Left forelimb (tissue), 1 donor: ENCODE data around the gene RYR2.

ENCODE experiments used
- DNase-seq: peaks from one replicate; pipeline ENCODE4 v3.0.0-alpha.2; 2018; ENCODE audit warnings: low spot score

The RYR2 gene

DNA sequence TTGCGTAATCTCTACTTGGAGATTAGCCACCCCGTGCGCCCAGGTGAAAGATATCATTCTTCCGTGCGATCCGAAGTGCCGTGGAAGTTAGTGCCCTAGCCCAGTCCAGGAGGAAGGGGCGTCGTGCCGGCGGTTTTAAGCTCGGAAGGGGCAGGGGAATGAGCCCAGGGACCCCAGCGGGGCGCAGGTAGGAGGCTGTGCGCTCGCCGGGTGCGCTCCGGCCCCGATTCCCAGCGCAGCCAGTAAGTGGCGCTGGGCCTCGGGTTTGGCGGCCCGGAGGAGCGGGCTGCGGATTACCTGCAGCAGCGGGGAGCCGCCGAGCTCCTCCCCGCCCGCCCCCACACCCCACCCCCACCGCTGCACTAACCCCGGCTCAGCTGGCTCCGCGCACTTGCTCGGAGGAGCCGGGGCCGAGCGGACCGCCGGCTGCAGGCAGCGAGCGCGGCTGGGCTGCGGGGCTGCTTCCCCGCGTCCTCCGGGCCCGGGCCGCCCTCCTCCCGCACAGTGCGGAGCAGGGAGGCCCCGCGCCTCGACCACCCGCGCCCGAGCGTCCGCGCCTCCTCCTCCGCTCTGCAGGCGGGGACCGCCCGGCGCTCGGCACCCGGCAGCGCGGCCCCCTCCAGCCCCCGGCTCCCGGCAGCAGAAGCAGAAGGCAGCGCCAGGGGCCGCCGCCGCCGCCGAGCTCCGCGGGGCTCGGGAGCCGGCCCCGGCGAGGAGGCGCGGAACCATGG, at the start of gene RYR2:
RYR2 (plus strand) TSS at position 390 of the 731 bp plus-strand sequence; CDS start at position 728, 338 bp downstream.
- DNase-seq, result peak; percentile 72

DNA sequence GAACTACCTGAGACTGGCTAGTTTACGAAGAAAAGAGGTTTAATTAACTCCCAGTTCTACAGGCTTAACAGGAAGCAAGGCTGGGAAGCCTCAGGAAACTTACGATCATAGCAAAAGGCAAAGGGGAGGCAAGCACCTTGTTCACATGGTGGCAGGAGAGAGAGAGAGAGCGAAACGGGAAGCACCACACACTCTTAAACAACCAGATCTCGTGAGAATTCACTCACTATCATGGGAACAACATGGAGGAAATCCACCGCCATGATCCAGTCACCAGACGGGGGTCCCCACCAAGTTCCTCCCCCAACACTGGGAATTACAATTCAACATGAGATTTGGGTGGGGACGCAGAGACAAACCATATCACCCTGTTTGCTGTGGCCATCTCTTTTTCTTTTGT, 49.5 kb upstream of the RYR2 start:
- no peak for DNase-seq

DNA sequence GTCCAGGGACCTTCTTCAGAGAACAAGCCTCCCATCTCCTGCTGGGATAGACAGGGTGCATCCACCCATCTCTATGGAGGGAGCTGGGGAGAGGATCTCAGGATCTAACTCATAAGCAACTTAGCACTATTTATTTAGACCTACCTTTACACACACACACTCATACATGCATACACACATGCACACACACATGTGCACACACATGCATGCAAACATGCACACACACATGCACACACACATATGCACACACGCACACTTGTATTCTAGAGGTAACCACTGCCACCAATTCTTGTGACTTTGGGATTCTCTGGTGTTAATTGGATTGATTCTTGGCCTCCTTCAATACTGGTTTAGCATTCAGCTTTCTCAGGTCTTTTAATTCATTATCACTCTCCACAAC, 47.5 kb upstream of the RYR2 start:
- no peak for DNase-seq

DNA sequence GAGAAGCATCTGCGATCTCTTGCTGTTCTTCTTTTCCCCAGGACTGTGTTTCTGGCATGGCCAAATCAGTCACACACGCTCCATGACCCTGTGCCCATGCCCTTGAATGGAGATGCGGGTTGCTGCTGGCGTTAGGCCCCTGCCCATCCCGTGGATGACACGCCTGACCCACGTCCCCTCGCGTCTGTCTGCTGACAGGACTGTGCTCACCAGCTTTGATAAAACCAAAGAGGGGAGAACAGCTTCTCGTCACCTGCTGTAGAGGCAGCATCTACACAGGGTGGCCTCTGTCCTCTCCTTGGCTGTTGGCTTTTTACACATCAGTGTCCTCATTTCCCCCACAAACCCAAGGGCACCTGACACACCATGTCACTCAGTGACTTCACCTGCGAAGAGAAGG, 44.6 kb upstream of the RYR2 start:
- no peak for DNase-seq

DNA sequence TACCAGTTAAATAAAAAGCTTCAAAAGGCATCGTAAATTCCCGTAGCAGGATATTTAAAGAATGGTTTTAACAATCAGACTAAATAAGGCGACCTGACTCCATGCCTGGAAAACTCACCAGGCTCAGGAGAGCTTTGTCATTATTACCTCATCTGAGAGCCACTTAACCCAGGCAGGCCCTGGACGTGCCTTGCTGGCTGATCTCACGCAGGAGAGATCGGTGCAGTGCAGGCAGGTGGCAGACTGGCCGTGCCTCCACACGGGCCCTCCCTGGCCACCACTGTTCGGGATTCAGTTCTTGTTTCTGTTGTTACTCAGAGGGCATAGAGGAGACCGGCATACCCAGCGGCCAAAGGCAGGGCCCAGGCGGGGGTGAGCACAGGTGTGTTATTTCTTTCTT, 44.1 kb upstream of the RYR2 start:
- no peak for DNase-seq

DNA sequence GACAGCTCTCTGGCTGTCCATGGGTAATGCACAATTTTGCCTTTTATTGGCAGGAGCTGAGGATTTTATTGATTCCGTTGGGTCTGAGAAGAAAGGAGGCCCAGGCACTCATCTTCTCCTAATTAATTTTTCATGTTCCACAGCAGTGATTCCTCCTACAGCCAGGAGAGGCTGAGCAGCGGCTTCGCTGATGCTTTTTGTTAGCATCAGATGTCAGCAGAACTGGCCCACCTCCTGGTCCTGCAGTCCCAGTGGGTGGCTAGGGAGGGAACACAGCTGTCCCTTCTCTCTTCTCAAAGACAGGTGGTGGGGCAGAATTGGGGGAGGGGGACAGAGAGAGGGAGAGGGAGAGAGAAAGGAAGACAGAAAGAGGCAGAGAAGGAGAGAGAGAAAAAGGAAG, 43.4 kb upstream of the RYR2 start:
- DNase-seq, result no peak

DNA sequence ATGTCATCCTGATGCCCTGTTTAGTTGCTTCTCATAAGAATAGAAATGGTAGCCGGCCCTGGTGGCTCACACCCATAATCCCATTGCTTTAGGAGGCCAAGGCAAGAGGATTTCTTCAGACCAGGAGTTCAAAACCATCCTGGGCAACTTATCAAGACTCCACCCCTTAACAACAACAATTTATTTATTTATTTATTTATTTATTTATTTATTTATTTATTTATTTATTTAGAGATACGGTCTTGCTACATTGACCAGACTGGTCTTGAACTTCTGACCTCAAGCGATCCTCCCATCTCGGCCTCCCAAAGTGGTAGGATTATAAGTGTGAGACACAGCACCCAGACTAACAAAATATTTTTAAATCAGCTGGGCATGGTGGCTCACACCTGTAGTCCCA, 41.8 kb upstream of the RYR2 start:
- DNase-seq, result no peak

DNA sequence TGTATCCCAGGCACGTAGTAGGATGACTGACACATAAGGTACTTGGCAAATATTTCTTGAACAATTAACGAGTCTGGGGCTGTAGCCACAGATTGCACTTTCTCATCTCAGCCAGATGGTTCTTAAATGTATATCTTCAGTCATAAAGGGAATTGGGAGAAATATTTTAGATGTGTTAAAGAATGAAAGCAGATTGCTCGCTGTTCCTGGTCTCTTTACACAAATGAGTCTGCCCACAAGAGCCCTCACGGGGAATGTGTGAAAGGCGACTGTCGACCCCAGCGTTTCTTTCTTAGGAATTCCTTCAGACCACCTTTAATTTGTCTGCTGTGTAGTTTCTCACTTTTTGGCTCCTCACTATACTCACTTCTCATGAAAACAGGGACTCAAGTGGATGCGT, 38.5 kb upstream of the RYR2 start:
- no peak for DNase-seq

DNA sequence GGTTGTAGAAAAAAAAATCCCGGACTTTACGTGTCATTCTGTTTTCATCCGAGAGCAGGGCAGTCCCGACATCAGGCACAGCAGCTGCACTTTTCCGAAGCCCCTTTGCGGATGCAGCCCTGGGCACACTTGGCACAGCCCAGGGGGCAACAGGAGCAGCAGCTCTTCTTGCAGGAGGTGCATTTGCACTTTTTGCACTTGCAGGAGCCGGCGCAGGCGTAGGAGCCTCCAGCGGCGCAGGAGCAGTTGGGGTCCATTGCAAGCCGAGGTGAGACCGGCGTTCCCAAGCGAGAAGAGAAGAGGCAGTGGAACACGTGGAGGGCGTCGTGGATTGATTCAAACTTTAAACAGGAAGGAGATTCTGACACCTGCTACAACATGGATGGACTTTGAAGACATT, 37.9 kb upstream of the RYR2 start, which contains the start of gene MT1HL1:
MT1HL1 (minus strand) TSS at position 326 of the 400 bp plus-strand sequence; CDS start at position 257, 69 bp downstream.
- no peak for DNase-seq

DNA sequence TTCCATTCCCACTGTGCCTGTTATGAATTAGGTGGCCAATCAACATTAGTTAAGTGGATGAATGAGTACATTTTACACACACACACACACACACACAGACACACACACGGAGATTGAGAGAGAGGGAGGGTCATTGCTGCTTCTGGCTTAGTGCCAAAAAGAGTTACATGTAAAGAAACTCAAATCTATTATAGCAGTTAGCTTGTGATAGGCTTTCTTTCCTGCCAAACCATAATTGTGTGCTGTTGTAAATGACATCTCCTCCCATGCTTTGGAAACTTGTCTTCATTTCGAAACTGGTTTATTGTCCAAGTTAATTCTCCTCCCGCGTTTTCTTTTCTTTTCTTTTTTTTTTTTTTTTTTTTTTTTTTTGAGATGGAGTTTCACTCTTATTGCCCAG, 36.3 kb upstream of the RYR2 start:
- DNase-seq, result no peak

DNA sequence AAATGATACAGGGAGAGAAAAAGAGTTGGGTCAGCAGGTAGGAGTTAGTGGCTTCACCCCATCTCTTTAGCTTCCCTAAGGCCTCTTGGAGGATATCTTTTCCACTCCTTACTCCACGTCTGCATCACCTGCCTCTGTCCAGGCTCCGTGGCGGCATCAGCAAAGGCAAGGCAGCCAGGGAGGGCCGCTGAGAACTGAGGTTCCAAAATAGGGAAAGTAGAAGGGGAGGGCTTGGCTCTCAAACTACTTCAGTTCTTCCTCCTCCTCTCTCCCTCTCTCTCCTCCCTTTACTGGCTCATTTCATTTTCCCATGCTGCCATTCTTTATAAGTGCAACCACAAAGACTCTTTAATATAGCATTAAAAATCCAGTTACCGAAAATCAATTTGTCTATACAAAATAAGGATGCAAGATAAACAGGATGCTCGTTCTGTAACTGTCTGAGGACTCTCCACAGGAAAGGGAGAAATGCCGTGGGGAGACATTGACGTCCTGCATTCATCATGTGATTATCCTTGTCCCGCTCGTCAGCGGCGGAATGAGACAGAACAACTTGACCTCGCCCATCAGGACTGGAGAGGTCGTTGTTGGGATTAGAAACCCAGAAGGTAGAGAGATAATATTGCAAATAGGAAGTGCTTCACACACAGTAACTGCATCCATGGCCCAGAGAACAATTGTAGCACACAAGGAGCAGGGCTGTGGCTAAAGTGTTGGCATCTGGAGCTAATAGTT, 34.7 kb upstream of the RYR2 start:
- no peak for DNase-seq

DNA sequence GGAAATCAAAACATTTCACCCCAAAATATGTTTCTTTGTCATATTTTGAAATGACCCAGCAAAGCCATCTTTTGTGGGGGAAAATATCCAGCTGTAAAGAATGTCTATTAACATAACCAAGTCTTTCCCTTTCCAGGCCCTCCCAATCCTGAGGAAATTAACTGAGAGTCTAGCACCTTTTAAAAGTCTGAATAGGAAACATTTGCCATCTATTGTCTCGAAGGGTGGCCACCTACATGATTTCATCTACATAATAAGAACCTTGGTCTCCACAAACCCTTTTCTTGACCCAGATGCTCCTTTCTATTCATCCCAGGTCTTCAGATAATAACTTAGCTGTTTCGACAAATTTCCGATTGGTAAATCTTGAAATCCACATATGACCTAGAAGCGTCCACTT, 32.4 kb upstream of the RYR2 start:
- DNase-seq, result no peak

DNA sequence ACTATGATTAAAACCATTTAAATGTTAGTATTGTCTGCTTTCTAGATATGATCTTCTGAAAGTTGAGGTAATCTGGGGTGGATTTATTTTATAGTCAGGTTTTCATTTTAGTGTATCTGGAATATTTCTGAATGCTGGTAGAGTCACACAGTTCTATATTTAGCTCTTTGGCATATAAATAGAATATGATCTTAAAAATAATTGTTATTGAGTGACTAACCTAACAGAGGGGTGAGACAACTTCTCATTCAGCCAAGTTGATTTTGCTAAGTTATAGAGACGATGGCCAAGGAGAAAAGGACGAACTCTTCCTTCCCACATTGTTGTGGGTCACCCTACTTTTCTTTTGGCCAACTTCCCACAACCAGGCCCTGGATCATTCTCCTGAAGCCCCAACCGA, 30.6 kb upstream of the RYR2 start:
- DNase-seq, result no peak

DNA sequence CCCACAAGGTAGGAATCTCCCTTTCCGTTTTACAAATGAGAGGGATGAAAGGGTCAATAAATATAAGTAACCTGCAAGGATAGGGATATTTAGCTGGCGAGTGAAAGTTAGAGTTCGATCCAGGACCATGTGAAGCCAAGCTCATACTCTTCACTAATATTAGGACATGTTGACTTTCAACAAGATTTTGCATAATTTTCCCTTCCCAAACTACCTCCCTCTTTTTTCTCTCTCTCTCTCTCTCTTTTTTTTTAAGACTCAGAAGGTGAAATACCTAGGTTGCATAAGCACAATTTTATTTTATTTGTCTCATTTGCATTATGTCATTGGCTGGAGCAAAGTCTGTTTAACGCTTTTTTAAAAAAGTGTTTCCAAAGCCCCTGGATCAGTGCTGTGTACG, 29.6 kb upstream of the RYR2 start:
- no peak for DNase-seq

DNA sequence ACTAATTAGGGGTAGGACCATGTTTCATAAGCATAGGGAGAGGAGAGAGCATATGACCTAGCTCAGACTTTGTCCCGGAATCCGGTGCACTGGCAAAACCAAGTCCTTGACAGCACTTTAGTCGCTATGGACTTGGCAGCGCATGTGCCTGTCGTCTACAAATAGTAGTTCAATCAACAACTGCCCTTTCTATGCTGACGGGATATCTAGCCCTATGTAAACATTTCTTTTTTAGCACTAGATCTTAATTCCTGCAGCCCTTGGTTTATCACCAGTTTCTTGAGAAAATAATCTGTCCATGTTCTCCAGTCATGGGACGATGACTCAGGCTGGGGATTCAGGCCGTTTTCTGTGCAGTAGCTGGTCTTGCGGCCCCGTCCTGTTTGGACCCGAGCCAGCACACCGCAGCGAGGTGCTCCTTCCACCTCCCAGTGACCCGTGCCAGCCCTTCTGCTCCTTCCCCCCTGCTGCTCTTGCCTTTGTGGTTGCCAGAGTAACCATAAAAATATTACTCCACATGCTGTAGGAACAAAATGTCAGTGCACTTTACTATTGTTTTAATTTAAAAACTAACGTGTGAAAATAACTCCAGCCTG, 29.1 kb upstream of the RYR2 start:
- DNase-seq, result no peak

DNA sequence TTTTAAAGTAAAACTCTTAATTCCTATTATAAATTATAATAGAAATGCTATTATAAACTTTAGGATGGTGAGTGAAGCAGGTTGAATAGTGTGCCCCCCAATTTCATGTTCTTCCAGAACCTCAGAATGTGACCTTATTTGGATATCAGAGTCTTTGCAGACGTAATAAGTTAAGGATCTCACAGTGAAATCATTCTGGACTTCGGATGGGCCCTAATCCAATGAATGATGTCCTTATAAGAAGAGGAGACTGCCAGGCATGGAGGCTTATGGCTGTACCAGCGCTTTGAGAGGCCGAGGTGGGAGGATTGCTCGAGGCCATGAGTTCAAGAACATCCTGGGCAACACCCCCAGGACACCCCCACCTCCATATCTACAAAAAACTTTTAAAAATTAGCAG, 28.4 kb upstream of the RYR2 start:
- no peak for DNase-seq

DNA sequence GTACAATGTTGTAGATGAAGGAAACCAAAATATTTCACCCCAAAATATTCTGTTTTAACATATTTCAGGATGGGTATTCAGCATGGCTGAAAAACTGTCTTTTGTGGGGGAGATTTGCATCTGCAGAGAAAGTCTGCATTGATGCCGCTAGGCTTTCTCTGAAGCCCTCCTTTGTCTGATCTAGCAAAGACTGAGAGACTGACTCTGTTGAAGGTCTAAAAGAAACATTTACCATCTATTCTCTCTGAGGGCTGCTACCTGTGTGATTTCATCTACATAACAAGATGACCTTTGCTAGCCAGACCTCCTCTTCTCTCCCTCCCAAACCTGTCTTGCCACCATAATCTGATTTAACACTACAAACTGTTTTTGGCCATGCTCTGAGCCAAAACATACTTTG, 25.4 kb upstream of the RYR2 start:
- no peak for DNase-seq

DNA sequence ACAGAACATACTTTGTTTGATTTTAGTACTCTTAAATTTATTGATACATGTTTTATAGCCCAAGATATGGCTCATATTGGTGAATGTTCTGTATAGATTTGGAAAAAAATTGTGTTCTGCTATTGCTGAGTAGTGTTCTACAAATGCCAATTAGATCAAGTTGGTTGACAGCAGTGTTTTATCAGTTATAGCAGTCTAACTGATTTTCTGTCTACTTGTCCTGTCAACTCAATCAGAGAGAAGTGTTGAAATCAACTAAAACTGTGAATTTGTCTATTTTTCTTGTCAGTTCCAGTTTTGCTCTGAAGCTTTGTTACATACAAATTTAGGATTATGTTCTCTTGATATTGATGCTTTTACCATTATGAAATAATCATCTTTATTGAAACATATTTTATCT, 23.1 kb upstream of the RYR2 start:
- DNase-seq, result no peak

DNA sequence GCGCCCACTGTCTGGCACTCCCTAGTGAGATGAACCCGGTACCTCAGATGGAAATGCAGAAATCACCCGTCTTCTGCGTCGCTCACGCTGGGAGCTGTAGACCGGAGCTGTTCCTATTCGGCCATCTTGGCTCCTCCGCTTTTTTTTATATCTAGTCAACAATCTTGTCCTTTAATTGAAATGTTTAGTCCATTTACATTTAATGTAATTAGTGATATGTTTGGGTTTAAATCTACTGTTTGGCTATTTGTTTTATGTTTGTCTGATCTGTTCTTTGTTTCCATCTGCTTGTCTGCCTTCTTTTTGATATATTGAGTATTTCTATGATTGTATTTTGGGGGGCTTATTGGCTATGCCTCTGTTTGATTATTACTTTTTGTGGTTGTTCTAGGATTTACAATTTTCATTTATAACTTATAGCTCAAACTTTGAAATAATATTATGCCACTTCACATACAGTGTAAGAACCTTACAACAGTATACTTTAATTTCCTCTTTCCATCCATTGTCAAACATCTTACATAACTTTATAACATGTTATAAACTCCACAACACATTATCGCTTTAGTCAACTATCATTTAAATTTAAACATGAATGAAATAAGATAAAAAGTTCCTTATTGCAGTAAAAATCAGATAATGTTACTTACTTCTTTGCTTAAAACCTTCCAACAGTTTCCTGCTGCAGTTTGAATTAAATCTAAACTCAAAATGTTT, 16.5 kb upstream of the RYR2 start:
- no peak for DNase-seq

DNA sequence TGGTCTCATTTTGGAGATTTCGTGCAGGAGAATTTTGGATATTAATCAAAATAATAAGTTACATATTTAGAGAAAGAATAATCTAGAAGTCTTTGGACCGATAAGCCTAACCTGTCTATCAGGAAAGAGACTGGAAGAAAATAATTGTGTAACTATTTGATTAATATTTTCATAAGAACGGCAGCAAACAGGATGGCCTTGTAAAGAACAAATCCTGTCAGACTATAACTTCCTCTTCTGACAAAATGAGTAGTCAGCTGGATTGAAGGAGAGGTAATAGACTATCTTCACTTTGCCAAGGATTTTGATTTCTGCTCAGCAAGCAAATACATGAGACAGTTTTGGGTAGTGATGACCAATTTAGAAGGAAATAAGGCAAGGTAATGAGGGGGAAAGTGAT, 12.7 kb upstream of the RYR2 start:
- DNase-seq, result no peak

DNA sequence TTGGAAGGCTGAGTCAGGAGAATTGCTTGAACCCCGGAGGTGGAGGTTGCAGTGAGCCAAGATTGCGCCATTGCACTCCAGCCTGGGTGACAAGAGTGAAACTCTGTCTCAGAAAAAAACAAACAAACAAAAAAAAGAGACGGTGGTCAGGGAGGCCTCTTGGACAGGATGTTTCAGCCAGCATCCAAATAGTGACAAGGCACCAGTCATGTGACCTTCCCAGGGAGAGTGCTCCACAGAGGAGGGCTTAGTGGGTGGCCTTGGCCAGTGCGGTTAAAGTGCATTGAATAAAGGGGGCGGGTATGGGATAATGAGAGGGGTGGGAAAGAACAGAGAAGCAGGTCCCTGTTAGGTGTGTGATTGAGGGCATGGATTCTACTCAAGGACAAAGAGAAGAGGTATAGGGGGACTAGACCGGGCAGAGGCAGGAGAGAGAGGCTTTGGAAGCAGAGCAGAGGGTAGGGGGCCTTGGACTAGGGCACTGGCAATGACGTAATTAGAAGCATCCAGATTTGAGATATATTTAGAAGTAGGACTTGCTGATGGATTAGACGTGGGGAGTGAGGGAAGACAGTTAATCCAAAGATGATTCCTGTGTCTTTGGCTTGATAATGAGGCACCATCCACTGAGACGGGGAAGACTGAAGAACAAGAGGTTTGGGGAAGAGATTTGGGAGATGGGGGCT, 12.0 kb upstream of the RYR2 start:
- no peak for DNase-seq

DNA sequence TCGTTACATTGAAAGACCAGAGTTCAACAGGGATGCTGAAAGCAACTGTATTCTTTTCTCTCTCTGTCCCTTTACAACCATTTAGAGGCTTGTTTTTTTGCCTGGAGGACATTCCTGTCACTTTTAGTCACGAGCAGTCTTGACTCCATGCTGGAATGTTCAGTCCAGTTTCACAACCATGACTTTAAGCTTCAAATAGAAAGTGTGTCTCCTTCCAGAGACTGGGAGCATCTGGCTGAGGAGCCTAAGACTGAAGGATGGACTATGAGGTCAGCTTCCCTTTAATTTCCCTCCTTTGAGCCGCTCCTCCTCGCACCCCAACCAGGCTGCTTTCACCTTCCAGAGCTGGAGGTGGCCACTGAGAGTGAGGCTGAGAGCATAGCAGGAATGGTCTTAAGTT, 10.5 kb upstream of the RYR2 start:
- no peak for DNase-seq
